GM19468 (cell line): ENCODE measurements around the gene EMC8.
"Not testable (repeated sequence)": the region's sequence is repeated elsewhere in the genome, so short reads cannot be mapped to it uniquely, and the experiment has no call there.

Experiments used
- ATAC-seq: cut with Tn5 transposase; IDR thresholded peaks from one replicate; pipeline ENCODE4 v1.9.1; 2021; ENCODE audit warnings: mild to moderate bottlenecking, moderate library complexity, moderate number of reproducible peaks; ENCODE audit not compliant: unreplicated experiment; ENCODE audit errors: extremely low read depth

EMC8 gene

GRCh38 chr16:85799497-85800320 lies at the start of gene EMC8, which contains the start of gene COX4I1:
EMC8 (minus strand) TSS chr16:85799544; CDS start chr16:85799295, 249 bp downstream.
COX4I1 (plus strand) TSS chr16:85799695; CDS start chr16:85801206, 1,511 bp downstream.
- ATAC-seq = peak; percentile 28

GRCh38 chr16:85848986-85849385 lies 49.6 kb upstream of the EMC8 start:
- no peak for ATAC-seq

- ATAC-seq = no peak
These were observed 48.6 kb upstream of the EMC8 start for GRCh38 chr16:85847681-85848601.

GRCh38 chr16:85847036-85847435 lies 47.7 kb upstream of the EMC8 start:
- no peak for ATAC-seq

GRCh38 chr16:85846461-85846860 lies 47.1 kb upstream of the EMC8 start:
- ATAC-seq = no peak

GRCh38 chr16:85845266-85845665 lies 45.9 kb upstream of the EMC8 start:
- no peak for ATAC-seq

GRCh38 chr16:85844786-85845185 lies 45.4 kb upstream of the EMC8 start:
- no peak for ATAC-seq

- ATAC-seq = no peak
These were observed 44.8 kb upstream of the EMC8 start for GRCh38 chr16:85844169-85844481.

GRCh38 chr16:85843471-85844168 lies 44.3 kb upstream of the EMC8 start:
- no peak for ATAC-seq

GRCh38 chr16:85842848-85843247 lies 43.5 kb upstream of the EMC8 start:
- no peak for ATAC-seq

- ATAC-seq = no peak
These were observed 43.1 kb upstream of the EMC8 start for GRCh38 chr16:85842435-85842834.

- ATAC-seq = no peak
These were observed 41.5 kb upstream of the EMC8 start for GRCh38 chr16:85840801-85841200.

- no peak for ATAC-seq
These were observed 41.1 kb upstream of the EMC8 start for GRCh38 chr16:85840395-85840794.

GRCh38 chr16:85839681-85840240 lies 40.4 kb upstream of the EMC8 start:
- no peak for ATAC-seq

GRCh38 chr16:85838876-85839585 lies 39.7 kb upstream of the EMC8 start:
- ATAC-seq = no peak

GRCh38 chr16:85838381-85838780 lies 39.0 kb upstream of the EMC8 start:
- no peak for ATAC-seq

- ATAC-seq = not testable (repeated sequence)
These were observed 38.3 kb upstream of the EMC8 start for GRCh38 chr16:85837654-85838053.

- no peak for ATAC-seq
These were observed 37.6 kb upstream of the EMC8 start for GRCh38 chr16:85836706-85837582.
